LHCN-M2 (cell line): ENCODE data around the gene MOXD1. TPM values are rescaled to one million over a fixed set of nuclear protein-coding genes. Genes with fewer than 3 reads are reported as not detected.

ENCODE experiments used
- DNase-seq: peaks from one replicate; pipeline ENCODE4 v3.0.0-alpha.2; 2012; ENCODE audit warnings: low read depth
- total RNA-seq: library from RNA; depleted of rRNA; stranded (reverse); fragments of >200 nt; gene quantifications from 2 replicates; pipeline ENCODE4 v1.2.3, GENCODE V29; 2014

The MOXD1 gene
- total RNA-seq, 1 experiment from 2014 or later, result 27.6 TPM

DNA sequence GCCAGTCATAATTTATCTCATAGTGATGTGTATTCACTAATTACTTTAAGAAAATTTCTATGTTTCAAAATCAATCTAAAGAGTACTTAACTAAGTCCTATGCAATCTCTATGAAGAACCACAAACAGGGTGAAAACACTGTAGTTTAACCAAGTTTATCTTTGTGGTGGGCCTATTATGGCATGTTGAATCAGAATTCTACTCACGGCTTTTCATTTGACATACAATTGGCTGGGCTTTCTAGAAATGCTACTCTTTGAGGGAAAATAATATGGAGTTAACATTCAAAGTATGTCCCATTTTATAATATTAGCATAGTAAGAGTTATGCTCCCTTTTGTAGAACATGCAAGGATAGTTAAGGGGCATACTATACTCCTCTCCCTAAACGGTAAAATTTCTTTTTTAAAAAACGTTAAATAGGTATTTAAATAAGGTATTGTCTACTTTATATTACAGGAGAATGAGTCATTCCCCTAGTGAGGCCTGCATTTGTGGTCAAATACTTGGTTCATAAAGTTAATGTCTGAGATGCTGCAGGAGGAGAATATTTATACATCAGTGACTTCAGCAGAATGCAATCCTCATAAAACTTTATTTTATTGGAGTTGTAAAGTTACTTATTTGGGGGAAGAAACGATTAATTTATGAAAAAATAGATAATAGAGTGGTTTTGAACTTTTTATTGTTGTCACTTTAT lies 1.8 kb downstream of the MOXD1 start:
- peak; percentile 49 for DNase-seq

- peak; percentile 18 for DNase-seq
These were observed 6.2 kb downstream of the MOXD1 start for GRCh38 chr6:132395015-132395597.

- DNase-seq, result no peak
These were observed 8.5 kb downstream of the MOXD1 start for GRCh38 chr6:132392792-132393191.

- DNase-seq, result no peak
These were observed 9.0 kb downstream of the MOXD1 start for GRCh38 chr6:132392270-132392646.

- DNase-seq, result peak; percentile 84
These were observed 9.6 kb downstream of the MOXD1 start for GRCh38 chr6:132391391-132392269.

- DNase-seq, result no peak
These were observed 10.8 kb downstream of the MOXD1 start for GRCh38 chr6:132390451-132390850.

- no peak for DNase-seq
These were observed 11.3 kb downstream of the MOXD1 start for GRCh38 chr6:132390017-132390416.

DNA sequence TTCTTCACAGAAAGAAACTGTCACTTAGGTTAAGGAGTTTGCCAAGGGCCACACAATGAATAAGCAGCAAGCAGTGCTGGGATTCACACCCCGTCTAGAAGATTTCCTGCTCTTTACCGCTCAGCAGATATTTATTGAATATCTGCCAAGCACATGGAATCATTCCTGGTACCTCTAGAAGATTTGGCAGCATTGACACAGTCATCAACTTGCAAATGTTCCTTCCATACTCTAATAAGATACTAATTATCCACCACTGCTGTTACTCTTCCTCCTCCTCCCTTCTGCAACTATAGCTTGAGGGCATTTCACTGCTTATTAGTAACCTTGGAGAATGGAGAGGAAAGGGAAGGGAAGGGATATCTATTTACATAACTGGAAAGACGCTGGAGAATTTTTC lies 13.0 kb downstream of the MOXD1 start:
- no peak for DNase-seq

DNA sequence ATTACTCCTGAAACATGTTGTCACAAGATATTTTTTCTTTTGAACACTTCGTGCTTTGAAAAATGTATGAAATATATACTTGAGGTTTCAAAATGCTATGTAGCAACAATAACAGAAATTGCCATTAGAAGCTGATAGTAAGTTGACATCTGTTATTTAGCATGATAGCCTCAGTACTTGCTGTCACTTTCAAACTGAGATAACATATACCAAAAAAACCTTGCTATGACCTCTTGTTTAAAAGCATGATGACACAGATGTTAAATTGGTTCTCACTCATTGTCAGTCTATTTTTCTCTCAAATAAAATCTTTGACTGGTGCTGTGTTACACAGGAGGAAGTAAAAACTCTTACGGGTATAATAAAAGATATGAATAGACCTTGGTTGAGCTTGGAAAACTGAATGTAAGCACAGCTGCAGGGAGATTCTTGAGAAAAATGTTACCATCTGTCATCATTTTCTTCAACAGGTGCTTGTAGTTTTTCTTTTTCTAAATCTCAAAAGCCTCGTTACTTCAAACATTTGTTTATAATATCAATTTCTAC lies 18.6 kb downstream of the MOXD1 start:
- peak; percentile 62 for DNase-seq

GRCh38 chr6:132381381-132381780 lies 19.9 kb downstream of the MOXD1 start:
- no peak for DNase-seq

GRCh38 chr6:132380358-132381029 lies 20.8 kb downstream of the MOXD1 start:
- DNase-seq, result no peak

DNA sequence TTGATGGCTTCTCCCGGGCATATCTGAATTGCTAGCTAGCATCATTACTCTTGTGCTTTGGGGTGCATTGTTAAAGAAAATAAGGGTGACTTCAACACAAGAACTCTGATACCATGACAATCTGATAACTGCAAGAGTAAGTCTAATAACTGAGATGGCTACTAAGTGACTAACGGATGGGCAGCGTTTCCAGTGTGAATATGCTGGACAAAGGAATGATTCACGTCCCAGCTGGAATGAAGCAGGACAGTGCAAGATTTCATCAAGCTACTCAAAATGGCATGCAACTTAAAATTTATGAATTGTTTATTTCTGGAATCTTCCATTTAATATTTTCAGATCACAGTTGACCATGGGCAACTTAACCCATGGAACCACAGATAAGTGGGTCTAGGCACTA lies 31.7 kb downstream of the MOXD1 start:
- DNase-seq, result peak; percentile 88

DNA sequence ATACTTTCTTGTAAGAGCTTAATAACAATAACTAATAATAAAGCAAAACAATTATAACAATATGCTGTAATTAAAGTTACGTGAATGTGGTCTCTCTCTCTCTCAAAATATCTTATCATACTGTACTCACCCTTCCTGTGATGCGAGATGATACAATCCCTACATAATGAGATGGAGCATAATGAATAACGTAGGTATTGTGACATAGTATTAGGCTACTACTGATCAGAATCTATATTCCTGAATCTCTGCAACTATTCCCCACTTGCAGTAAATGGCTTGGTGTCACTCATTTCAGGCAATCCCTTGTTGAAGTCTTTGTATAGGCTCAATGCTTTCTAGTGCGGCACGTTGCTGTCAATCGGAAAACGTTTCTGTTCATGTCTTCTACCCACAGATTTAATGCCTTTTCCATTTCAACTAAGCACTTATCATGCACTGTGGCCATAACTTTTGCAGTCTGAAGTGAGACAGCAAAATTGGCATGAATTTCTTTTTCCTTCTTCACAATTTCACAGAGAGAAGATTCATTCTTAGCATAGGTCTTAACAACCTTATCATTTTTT lies 32.3 kb downstream of the MOXD1 start:
- DNase-seq, result no peak

DNA sequence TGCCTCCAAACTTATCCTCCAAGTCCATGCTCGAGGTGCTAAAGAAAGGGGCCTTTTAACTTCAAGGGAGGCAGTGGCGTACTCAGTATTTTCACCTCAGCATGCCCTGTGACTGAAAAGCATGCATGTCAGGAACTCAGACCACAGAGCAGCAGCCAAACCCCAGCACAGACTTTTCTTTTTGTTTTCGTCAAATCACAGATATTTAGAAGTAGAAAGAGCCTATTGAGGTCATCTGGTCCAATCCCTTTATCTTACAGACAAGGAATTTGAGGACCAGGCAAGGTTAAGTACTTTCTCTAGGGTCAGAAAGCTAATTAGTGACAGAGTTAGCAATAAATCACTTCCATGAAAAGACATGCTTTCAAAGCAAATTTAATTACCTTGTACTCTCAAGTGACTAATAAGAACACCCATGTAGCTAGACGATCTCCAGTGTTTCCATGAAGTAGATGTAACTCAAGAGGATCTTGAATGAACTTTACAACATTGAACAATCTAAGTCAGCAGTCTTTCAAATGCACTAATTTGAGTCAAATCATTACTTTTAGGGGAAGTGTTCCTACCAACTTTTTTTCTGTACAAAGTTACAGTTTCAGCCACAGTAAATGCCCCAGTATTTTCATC lies 35.9 kb downstream of the MOXD1 start:
- no peak for DNase-seq

DNA sequence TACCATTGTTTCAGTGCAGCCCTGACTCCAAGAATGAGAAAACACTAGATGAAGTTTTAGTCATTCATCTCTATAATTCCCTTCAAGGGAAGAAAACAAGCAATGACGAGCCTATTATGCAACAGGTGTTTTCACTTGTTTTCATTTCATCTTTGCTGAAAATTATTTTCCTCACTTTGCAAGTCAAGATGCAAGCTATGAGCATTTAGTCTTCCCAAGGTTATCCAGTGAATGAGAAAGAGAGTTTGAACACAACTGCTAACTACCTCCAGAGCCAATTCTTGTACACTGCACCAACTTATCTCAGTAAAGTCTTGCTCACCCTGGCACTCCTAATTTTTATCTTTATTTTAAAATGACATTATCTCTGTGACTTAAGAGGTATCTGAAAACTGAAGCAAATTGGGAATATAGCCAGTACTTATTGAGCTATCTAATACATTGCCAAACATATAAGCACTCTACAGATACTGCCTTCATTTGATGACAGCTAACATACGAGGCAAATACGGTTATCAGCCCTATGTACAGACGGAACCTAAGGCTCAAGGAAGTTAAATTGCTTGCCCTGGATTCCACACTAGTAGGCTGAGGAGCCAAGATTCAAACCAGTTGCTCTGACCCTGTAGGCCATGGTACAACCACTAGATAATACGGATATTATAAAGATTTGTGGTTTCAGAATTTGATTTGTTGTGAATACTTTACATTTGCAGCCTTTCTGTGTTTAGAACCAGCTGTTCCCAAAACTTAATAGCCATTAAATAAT lies 36.8 kb downstream of the MOXD1 start:
- DNase-seq, result no peak

DNA sequence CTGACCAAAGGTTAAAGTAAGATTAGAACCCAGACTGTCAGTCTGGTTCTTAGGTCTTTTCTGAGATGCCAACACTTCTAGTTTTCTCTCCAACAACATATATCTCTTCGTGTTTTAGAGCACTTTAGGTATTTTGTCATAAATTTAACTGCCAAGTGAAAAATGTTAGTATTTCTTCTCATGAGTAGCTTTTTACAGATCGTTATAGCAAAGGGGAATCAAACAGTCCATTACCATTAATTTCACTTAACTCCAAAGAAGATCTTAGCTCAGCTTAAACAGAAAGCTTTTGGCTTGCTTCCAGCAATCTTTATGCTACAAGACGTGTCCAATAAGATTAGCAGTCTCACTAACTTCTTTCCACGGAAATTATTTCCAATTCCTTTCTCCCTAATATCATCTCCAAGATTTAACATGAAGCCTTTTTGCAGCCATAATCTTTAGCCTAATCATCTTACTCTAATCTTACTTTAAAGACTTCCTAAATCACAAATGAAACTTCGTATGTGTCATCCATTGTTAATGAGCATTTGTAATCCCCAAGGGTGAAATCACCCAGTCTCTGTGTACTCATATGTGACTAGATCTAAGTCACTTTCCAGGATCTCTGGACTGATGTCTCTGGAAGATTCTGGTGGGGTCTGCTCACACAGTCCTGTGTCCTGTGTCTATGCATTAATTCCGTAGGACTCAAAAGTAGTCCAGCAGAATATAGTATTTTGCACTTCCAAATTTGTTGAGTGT lies 38.7 kb downstream of the MOXD1 start:
- DNase-seq, result no peak

DNA sequence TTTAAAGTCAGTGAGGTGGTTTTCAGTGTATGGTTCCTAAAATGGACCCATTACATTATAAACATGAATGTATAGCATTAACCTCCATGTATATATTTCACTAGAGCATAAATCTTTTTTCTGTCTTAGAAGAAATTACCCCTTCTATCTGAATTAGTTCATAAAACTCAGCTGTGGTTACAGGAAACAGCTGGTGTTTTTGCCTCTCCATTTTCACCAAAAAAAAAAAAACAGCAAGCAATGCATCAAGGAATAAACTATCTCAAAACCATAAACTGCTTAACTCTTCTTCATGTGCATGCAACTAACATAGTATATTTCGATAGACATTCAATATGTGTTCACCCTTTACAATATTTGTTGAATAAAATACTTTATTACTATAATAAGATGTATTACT lies 40.2 kb downstream of the MOXD1 start:
- DNase-seq, result peak; percentile 29

- peak; percentile 46 for DNase-seq
These were observed 41.4 kb downstream of the MOXD1 start for GRCh38 chr6:132359886-132360285.

DNA sequence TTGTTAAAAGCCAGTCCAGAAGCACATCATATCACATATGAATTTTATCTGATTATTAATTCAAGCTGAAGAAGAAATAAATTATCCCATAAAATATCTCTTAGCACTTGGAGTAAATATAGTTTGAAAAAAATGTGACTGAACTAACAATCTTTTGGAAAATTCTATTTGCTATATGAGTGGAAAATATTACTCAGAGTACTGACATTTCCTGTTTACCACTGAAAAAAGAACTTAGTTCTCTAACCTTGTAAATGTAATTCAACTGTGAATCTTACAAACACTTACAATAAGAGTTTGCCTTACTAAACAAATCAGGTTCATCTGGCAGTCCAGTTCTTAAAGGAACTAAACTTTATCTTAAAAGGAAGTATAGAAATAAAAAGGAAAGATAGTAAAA lies 44.2 kb downstream of the MOXD1 start:
- peak; percentile 48 for DNase-seq
